ENCODE results near the gene UBR1.

- TF ChIP-seq, protein P1, sequence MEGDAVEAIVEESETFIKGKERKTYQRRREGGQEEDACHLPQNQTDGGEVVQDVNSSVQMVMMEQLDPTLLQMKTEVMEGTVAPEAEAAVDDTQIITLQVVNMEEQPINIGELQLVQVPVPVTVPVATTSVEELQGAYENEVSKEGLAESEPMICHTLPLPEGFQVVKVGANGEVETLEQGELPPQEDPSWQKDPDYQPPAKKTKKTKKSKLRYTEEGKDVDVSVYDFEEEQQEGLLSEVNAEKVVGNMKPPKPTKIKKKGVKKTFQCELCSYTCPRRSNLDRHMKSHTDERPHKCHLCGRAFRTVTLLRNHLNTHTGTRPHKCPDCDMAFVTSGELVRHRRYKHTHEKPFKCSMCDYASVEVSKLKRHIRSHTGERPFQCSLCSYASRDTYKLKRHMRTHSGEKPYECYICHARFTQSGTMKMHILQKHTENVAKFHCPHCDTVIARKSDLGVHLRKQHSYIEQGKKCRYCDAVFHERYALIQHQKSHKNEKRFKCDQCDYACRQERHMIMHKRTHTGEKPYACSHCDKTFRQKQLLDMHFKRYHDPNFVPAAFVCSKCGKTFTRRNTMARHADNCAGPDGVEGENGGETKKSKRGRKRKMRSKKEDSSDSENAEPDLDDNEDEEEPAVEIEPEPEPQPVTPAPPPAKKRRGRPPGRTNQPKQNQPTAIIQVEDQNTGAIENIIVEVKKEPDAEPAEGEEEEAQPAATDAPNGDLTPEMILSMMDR (IDR thresholded peaks at IDR 0.05; ENCODE audit: insufficient read depth, low read length): no peak
- TF ChIP-seq GABPA (IDR thresholded peaks at IDR 0.05; ENCODE audit: low read depth) (no peak), POLR2AphosphoS5 (IDR thresholded peaks at IDR 0.05; ENCODE audit: low read depth) (no peak)
Measured at GRCh38 chr15:42939841-42940240, 166.0 kb downstream of the UBR1 start.
